Kidney tubule cell (primary cell): ENCODE results near the gene RFXAP.

Source experiments
- DNase-seq: peaks from one replicate; pipeline ENCODE4 v3.0.0-alpha.2; 2018; ENCODE audit warnings: low spot score

The RFXAP gene

DNA sequence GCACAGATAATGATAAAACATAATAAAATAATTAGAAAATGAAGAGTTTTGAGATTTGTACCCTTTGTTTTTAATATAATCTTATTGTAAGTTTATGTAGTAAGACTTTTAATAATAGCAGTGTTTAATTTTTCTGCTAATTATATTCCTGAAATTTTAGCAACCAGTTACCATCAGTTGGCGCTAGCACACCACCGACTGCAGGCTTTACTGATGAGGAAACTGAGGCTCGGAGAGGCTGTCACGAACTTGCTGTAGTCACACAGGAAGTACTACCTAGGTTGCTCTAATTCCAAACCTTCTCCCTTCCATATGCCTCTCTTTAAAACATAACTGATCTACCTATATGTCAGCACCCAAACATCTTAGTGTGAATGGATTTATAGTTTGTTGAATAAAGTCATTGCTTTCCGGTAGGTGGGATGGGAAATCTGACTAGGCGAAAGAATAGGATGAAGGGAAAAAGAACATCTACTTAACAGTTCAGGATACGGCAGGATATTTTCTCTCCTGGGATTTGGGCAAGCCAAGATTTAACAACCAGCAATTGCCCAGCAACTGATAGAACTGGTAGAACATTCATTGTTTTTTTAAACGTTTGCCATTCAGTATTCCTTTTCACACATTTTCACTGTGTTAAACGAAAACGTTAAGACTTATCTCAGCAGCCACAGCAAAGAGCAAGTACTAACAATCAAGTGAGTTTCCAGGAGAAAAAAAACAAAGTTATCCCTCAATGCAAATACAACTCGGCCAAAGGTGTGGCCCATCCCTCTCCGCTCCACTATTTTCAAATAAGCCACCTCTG lies 822 bp upstream of the RFXAP start:
- DNase-seq = no peak

DNA sequence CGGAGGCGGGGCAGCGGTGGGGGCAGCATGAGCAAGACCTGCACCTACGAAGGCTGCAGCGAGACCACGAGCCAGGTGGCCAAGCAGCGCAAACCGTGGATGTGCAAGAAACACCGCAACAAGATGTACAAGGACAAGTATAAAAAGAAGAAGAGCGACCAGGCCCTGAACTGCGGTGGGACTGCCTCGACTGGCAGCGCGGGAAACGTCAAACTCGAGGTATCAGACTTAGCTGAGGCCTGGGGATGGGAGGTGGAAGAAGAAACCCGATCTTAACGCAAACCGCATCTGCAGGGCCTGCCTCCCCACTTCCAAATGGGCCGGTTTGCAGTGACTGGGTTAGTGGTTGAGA lies 693 bp downstream of the RFXAP start:
- DNase-seq = no peak

DNA sequence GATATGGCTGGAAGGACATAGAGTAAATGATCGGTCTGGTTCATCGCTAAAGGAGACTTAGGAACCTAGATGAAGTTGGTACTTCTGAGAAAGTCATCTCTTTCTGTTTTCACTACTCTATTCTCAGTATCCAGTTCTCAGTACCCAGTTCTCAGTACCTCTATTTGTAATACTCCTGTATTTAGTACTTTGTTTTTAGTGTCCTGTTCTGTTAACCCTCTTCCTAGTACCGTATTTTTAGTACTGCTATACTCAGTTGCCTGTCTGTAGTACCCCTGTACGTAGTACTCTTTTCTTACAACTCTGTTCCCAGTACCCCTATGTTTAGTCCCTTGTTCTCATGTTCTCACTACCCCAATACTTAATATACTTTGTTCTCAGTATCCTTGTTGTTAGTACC lies 1.2 kb downstream of the RFXAP start:
- no peak for DNase-seq

DNA sequence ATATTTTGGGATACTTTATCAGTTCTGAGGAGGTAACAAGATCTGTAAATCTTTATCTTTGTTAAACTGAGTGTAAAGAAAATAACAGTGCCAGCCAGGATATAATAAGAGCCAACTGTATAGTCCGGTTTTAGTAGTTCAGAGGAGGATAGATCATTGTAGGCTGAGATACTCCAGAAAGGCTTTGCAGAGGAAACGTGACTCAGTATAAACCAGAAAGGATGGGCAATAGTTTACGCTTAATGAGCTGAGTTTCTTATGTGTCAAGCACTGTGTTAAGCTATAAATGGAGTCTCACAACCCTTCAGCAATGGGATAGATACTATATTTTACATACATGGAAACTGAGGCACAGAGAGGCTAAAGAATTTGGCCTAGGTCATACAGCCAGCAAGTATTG lies 3.8 kb downstream of the RFXAP start:
- DNase-seq = no peak

DNA sequence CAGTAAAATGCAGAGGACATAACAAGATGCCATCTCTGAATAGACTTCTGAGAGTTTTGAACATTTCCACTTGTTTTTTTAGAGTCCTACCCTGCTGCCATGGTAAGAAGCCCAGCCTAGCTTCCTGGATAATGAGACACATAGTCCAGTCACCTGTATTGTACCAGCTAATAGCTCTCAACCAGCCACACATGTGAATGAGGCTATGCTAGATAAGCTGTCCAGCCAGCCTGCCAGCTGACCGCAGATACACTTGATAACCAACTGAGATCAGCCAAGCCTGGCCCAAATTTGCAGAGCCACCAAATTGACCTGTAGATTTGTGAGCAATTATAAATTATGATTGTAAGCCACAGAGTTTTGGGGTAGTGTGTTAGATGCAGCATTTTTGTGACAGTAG lies 10.7 kb downstream of the RFXAP start:
- no peak for DNase-seq

DNA sequence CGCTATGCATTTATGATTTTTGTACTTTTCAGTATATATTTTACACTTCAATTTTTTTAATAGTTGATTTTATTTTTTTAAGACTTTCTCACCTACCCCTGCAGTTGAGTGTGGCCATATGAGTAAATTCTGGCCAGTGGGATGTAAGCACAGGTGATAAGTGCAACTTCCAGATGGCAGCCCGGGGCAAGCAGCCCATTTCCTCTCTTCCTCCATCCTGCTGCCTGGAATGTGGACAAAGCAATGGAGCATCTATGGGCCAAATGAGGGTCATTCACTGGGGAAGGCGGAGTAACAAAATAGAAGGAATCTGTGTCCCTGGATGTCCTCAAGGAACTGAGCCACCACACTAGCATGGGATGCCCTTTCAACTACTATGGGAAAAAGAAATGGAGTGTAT lies 12.3 kb downstream of the RFXAP start:
- no peak for DNase-seq

DNA sequence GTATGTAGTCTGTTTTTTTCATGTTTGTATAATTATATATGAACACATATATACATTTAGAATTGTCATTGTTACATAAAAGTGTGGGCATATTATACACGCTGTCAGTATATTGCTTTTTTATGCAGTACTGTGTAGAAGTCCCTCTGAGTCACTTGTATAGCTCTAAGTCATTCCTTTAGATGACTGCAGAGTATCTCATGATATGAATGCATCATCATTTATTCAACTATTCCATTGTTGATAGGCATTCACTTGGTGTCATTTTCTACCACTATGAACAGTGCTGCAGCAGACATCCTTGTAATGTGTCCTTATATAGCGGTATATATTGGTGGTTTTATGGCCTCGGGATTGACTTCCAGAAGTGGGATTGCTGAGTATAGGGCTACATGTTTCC lies 15.3 kb downstream of the RFXAP start:
- DNase-seq = peak; percentile 29

DNA sequence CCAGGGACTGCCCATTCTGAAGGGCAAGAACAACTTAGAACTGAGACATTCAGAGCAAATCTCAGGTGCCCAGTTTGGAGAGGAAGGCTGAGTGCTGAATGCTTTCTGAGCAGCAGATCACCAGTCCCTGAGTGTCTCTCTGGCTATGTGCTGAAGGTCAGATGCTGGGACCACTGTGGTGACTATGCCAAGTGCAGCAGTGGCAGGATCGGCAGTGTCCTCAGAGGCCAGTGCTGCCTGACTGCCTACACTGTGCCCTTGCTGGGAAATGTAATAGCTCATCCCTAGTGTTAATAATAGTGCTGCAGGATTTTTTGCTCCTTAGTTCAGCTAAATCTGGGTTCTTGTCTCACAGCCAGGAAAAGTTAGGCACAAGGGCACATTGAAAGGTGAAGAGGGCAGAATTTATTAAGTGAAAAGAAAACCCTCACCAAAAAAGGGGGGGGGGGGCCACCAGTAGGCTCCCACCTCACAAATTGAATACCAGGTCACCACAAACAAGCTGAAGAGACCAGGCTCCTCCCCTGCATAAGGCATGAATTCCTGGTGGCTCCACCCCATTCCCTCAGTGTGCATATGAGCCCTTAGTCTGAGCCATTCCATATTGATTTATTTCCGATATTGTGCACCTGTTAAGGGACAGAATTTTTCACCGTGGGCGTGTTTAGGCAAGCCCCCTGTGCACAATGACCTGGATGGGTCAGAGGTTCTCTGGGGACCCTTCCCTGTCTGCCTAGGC lies 18.5 kb downstream of the RFXAP start:
- no peak for DNase-seq

DNA sequence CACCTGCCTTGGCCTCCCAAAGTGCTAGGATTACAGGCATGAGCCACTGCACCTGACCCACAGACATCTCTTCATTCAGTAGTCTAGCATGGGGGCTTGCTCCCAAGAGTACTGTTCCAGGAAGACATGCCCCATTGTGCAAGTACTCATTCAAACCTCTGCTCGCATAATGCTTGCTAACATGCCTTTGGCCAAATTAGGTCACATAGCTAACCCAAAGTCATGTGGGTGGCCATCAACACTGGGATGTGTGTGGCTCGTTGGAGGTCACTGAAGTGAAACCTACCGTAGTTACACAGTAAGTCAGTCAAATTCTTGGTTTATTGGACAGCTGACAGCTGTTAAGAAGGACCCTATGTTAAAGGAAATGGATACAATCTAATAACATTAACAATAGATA lies 20.3 kb downstream of the RFXAP start:
- peak; percentile 83 for DNase-seq

DNA sequence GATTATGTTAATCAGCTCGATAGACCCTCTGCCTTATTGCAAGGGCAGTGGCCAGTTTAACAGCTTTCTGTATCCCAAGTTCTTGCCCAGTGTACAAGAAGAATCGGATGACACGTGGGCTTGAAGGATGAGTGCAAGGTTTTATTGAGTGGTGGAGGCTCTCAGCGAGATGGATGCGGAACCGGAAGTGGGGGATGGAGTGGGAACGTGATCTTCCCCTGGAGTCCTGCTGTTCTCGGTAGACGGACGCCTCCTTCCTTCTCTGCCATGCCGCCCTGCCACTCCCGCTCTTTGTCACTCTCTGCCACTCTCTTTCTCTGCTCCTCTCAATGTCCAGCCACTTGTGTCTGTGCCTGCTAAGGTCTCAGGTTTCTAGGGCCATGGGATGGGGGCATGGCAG lies 21.0 kb downstream of the RFXAP start:
- no peak for DNase-seq

DNA sequence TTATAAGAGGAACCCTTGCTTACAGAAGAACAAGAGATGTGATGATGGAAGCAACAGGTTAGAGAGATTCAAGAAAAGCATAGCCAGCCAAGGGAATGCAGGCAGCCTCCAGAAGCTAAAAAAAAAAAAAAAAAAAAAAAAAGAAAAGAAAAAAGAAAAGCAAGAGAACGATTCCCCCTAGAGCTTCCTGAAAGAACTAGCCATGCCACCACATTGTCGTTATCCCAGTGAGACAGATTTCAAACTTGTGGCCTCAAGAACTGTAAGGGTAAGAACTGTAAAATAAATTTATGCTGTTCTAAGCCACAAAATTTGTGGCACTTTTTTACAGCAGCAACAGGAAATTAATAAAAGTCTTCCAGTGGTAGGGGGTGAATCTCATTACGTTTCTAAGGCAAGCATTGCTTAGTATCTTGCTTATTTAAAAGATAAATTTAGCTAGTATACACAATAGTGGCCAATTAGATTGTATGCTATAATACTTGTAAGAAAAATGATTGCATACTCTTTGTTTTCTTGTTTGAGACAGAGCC lies 21.8 kb downstream of the RFXAP start:
- DNase-seq = no peak

DNA sequence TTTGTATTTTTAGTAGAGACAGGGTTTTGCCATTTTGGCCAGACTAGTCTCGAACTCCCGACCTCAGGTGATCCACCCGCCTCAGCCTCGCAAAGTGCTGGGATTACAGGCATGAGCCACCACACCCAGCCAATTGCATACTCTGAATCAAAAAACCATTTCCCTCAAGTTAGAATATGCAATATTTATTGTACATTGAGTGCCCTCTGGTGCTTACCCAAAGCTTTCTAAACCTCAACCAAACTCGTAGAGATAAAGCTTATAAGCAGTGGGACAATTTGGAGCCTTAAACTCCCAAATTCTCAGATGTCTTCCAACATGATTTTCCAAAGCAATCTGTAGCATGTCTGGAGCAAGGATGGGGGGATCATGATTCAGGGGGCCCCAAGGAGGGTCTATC lies 22.4 kb downstream of the RFXAP start:
- DNase-seq = no peak

DNA sequence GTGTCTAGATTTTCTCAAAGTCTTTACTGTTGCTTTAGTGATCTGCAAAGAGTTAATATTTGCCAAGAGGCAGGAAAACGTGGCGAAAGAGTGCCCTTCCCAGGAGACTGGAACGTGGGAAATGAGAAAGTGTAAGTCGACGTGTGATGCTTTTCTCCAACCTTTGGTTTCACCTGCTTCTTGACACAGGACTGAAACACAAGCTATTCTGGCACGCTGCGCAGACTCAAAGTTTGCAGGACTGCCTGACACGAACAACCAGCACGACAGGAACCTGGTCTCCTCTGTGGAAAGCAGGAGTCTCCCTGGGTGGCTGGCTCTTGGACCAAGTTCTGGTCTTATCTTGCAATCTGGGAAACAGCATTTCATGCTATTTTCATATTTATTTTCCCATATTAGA lies 28.6 kb downstream of the RFXAP start:
- no peak for DNase-seq

DNA sequence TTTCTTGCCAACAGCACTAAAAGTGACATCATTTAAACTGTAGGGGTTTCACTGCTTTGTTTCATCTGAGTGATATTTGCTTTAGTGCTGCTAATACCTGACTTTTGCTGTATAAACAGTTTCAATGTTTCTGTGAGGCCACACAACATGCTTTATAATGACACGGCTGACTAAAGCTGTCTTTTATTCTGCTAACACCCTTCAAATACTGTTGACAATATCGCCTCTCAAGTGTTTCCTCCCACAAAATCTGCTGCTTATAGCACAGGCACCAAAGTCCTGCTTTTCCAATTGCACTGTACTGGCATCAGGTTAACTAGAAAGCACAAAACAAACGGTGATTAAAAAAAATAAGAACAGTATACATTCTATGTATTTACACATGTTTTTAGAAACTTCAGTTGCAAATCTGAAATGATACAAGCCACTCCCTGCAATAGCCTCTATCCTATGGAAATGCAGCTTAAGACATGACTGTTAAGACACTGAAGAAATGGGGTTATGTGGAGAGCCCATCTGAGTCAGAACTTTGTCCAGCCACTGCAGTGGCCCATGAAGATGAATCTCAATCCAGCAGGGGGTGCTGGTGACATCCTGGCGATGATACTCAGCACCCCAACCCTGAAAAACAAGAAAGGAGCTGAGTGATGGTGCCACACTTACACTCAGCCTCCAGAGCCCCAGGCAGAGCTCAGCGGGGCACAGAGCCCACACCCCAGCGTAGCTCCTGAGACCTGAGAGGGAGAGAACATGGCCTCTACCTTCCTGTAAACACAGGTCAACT lies 29.4 kb downstream of the RFXAP start:
- DNase-seq = peak; percentile 9

DNA sequence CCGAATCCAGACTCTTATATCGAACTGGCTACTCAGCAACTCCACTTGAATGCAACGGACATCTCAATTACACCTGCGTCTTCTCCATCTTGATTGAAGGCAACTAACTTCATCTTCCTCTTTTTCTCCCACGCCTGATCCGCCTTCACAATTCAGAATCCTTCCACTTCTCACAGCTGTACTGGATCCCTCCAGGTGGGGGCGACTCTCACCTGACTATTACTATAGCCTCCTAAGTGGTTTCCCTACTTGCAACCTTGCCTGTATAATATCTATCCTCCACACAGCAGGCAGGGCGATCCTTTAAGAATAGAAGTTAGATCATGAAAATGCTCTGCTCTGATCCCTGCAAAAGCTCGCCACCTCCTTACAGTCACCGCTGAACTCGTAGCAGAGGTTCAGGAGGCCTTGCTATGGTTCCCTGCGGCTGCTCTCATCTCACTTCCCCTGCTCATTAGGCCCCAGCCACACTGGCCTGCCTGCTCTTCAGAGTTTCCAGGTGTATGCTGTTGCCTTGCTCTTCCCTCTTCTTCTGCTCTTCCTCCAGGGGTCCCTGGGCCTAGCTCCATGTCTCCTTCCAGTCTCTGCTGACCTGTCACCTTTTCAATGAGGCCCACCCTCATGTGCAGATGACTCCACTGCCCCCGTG lies 31.9 kb downstream of the RFXAP start:
- DNase-seq = peak; percentile 22

DNA sequence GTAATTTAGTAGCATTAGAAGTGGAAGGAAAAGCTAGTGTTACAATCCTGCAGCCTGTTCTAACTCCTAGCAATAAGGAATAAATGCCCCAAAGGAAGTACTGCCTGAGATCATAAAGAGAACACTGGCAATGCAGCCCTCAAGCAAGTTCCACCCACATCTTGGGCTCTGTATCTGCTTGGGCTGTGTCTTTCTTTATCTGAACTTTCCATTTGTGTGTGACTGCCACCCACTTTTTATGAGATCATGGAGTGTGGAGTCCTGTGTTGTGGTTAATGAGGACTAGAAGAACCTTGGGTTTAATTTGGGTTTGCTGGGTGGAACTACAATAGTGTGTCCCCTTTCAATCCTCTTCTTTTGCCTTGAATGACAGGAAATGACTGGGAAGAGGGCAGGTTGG lies 38.2 kb downstream of the RFXAP start:
- no peak for DNase-seq

DNA sequence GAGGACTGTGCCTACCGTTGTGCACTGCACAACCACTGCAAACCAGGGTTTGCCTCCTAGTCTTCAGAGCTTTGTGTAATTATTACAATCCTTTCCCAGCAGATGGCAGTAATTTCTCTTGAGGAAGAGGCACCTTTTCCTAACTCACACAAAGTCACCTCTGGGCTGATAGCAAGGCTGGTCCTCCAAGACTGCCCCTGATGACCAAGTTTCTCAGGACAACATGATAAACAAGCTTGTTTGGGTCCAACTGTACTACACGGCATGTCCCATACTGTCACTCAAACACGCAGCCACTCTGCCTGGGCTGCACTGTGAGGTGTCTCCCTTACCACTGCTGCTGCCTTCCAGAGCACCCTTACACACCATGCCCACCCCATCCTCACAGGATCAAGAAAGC lies 39.3 kb downstream of the RFXAP start:
- DNase-seq = peak; percentile 65

DNA sequence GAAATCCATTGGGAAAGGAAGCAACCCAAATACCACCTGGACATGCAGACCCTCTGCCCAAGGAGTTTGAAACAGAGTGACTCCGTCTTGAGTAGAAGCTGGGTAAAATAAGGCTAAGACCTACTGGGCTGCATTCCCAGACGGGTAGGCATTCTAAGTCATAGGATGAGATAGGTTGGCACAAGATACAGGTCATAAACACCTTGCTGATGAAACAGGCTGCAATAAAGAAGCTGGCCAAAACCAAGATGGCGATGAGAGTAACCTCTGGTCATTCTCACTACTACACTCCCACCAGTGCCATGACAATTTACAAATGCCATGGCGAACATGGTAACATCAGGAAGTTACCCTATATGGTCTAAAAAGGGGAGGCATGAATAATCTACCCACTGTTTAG lies 40.2 kb downstream of the RFXAP start:
- no peak for DNase-seq

DNA sequence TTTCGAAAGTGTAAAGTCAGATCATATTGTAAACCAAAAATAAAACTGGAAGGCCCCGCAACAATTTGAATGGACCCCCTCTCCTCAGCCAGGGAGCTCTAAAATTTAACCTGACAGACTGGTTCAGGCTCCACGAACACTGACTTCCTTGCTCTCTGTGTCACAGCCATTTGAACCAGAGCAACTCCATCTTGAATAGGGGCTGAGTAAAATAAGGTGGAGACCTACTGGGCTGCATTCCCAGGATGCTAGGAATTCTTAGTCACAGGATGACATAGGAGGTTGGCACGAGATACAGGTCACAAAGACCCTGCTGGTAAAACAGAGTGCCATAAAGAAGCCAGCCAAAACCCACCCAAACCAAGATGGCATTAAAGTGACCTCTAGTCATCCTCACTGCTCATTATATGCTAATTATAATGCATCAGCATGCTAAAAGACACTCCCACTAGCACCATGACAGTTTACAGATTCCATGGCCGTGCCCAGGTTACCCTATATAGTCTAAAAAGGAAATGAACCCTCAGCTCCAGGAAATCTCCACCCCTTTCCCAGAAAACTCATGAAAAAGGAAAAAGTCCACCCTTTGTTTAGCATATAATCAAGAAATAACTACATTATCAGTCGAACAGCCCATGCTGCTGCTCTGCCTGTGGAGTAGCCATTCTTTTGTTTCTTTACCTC lies 43.1 kb downstream of the RFXAP start:
- DNase-seq = peak; percentile 27

DNA sequence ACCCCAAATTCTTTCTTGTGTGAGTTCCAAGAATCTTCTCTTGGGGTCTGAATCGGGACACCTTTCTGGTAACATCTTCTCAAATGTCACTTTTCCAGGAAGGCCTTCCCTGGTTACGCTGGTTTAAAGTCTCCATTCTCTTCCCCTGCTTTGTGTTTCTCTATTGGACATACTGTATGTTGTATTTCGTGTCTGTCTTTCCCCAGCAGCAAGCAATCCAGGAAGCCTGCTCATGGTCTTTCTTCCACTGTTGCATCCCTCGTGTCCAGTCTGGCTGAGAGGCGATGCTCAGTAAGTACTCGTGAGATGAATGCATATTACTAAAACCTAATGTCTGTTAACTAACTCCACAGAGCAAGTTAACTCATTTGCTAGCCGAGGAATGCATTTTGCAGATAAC lies 43.7 kb downstream of the RFXAP start:
- DNase-seq = no peak

DNA sequence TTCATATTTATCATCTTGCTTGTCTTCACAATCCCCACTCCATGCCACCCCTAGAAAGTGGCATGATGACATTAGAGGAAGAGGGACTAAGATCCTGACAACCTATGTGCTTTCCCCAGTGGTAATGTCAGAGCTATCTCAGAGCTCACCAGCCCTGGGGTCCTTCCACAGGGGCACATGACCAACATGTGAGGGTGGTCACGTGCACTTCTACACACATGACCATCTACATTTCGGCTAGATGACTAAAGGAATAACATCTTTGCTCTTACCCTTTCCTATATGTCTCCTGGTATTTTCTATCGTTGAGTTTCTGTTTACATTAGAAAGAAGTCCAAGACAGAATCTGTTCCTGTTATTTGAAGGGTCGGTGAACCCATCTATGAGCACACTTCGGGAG lies 46.2 kb downstream of the RFXAP start:
- no peak for DNase-seq

DNA sequence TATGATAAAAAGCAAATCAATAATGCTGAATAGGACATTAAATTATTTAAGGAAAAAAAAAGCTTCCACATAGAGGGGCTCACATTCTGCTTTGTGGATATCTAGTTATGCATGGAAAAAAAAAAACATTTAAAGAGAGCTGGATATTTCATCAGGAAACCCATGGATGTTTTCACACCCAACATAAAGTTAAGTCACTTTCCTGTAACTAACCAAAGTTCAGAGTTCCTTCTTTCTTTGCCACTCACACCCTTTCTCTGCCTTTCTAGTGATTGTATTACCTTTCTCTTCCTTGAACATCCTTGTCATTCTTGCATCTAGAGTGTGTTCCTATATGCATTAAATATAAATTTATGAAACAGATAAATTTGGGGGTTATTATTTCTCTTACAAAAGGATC lies 47.2 kb downstream of the RFXAP start:
- DNase-seq = no peak
